ENCODE results near the gene ISL2. TPM values are rescaled to one million over a fixed set of nuclear protein-coding genes. Genes with fewer than 3 reads are reported as not detected.

ISL2 gene
- total RNA-seq, 1 experiment from 2014 or later, result 0.15 TPM

DNA sequence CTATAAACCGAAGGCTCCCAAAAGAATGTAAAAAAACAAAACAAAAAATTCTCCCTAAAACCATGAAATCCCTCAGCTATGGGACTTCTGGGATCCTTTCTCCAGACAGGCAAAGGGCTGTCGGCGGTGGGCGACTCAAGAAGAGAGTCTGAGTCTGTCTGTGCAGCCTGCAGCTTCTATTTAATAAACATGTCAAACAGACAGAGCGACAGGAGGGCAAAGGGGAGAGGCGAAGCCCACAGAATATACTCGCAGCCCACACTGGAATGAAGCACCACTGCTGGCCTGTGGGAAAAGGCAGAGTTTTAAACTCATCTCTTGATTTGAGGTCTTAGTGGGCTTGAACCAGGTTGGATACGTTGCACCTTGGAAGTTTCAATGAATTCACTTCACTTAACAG, 40.2 kb downstream of the ISL2 start:
- H3K27me3 Mint-ChIP-seq (ENCODE audit: low read depth), result no peaks in the 10 kb centered on the region

More for the DNA sequence above, 40.2 kb downstream of the ISL2 start:
- Histone ChIP-seq H4K20me1 (ENCODE audit: control insufficient read depth, insufficient read depth, insufficient read length) (no peaks in the 10 kb centered on the region), H3K4ac (ENCODE audit: low read depth, low read length) (no peak overlapping the region), H2BK5ac (ENCODE audit: insufficient read length, low read length) (no peak overlapping the region), H3T11ph (ENCODE audit: low read length) (no peak overlapping the region), H3K9ac (ENCODE audit: extremely low read depth, insufficient read length, low read length) (no peak overlapping the region), H4K8ac (replicated peaks; ENCODE audit: insufficient read length, low read depth, low read length) (no peak overlapping the region), H2BK15ac (ENCODE audit: low read depth, low read length) (no peak overlapping the region), H3K23me2 (ENCODE audit: insufficient read length, low read depth, low read length, poor library complexity, severe bottlenecking) (no peaks in the 10 kb centered on the region), H3K27ac (ENCODE audit: insufficient read length, low read depth, low read length) (no peak overlapping the region), H3K18ac (ENCODE audit: insufficient read length, low read depth, low read length) (no peak overlapping the region), H3K4me2 (ENCODE audit: insufficient read depth, insufficient read length, low read length) (no peak overlapping the region), H3K9me3 (ENCODE audit: control insufficient read depth, low read depth, low read length) (no peaks in the 10 kb centered on the region), H2BK20ac (ENCODE audit: low read depth, low read length, poor library complexity, severe bottlenecking) (no peak overlapping the region), H3K23ac (ENCODE audit: insufficient read length, low read depth, low read length) (no peak overlapping the region), H4K5ac (ENCODE audit: insufficient read length, low read depth, low read length) (no peak overlapping the region), H4K91ac (ENCODE audit: insufficient read length, low read depth, low read length) (no peak overlapping the region), H3K27me3 (ENCODE audit: insufficient read depth, low read length) (no peaks in the 10 kb centered on the region), H2AFZ (ENCODE audit: low read length) (no peak overlapping the region), H3K14ac (ENCODE audit: insufficient read depth, low read length) (no peak overlapping the region), H2BK120ac (ENCODE audit: low read depth, low read length, poor library complexity, severe bottlenecking) (no peak overlapping the region), H3K56ac (ENCODE audit: insufficient read length, low read depth, low read length) (no peak overlapping the region), H2BK12ac (ENCODE audit: insufficient read length, low read depth, low read length) (no peak overlapping the region), H3K79me1 (ENCODE audit: insufficient read depth, low read depth, low read length, poor library complexity, severe bottlenecking) (no peaks in the 10 kb centered on the region), H3K4me1 (ENCODE audit: insufficient read depth, low read length) (no peaks in the 10 kb centered on the region), H3K79me2 (ENCODE audit: insufficient read depth, low read length) (no peaks in the 10 kb centered on the region), H2AK5ac (ENCODE audit: insufficient read length, low read length) (no peak overlapping the region)
- no peaks in the 10 kb centered on the region for H3K36me3 Mint-ChIP-seq (ENCODE audit: insufficient read depth in 1 of 3, low read depth in 3 of 3)
- no CpG with 5 or more reads among the region's 8 CpGs for WGBS (ENCODE audit: extremely low coverage, insufficient read length, low lambda C conversion rate)
- TF ChIP-seq, protein P1, sequence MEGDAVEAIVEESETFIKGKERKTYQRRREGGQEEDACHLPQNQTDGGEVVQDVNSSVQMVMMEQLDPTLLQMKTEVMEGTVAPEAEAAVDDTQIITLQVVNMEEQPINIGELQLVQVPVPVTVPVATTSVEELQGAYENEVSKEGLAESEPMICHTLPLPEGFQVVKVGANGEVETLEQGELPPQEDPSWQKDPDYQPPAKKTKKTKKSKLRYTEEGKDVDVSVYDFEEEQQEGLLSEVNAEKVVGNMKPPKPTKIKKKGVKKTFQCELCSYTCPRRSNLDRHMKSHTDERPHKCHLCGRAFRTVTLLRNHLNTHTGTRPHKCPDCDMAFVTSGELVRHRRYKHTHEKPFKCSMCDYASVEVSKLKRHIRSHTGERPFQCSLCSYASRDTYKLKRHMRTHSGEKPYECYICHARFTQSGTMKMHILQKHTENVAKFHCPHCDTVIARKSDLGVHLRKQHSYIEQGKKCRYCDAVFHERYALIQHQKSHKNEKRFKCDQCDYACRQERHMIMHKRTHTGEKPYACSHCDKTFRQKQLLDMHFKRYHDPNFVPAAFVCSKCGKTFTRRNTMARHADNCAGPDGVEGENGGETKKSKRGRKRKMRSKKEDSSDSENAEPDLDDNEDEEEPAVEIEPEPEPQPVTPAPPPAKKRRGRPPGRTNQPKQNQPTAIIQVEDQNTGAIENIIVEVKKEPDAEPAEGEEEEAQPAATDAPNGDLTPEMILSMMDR (conservative IDR thresholded peaks at IDR 0.05), result no peak
- DNase-seq, result no peak
- H3K9me3 Mint-ChIP-seq, result no peaks in the 10 kb centered on the region
- no peak overlapping the region for H3K27ac Mint-ChIP-seq
- H3K4me3 Mint-ChIP-seq, result no peak overlapping the region
- H3K4me1 Mint-ChIP-seq, result peaks cover 5 to 6% of the 10 kb centered on the region in 2 experiments; a peak in 3 of 4 replicates

Data from H9 (cell line).